ENCODE measurements around the gene WDR47. TPM values are rescaled to one million over a fixed set of nuclear protein-coding genes. Genes with fewer than 3 reads are reported as not detected.

WDR47 gene
- total RNA-seq, 1 donor from 2014 or later: 30.6 TPM

DNA sequence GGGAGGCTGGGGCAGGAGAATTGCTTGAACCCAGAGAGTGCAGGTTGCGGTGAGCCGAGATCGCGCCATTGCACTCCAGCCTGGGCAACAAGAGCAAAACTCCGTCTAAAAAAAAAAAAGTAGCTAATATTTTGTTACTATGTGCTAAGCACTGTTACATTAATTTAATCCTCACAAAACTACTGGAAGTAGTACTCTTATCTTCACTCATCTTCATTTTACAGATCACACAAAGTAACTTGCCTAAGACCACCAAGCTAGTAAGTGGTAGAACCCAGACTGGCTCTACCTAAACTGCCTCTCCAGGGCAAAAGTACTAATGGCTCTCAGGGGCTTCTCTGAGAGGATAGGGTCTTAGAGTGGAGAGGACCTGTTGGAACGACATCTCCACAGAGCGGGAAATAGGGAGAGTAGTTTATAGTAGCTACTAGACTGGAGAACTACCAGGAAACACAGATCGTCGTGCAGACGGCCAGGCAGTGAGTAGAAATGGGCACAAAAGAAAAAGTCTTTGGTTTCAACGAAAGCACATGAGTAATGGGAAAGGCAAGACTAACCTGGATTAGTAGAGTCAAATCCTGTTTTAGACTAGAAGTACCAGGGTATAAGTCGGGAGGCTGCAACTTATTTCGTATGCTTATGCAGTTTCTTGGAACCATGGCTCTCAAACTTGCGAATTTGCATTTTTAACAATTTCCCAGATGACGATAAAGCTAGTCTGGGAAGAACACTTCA is 80.0 kb downstream of the WDR47 start:
- H3K27ac Mint-ChIP-seq (ENCODE audit: unreplicated experiment): peak overlapping the region; percentile 95
- peaks cover 2% of the 10 kb centered on the region for H3K36me3 Mint-ChIP-seq (ENCODE audit: low read depth)
- TF ChIP-seq CTCF (IDR thresholded peaks at IDR 0.05): no peak
- H3K4me3 Mint-ChIP-seq (ENCODE audit: unreplicated experiment): peak overlapping the region; percentile 86
- H3K4me1 Mint-ChIP-seq (ENCODE audit: low read depth): peaks cover 26% of the 10 kb centered on the region
- no peaks in the 10 kb centered on the region for H3K27me3 Mint-ChIP-seq (ENCODE audit: low read depth)
- DNase-seq (ENCODE audit: low spot score): no peak
- H3K9me3 Mint-ChIP-seq (ENCODE audit: low read depth): no peaks in the 10 kb centered on the region

DNA sequence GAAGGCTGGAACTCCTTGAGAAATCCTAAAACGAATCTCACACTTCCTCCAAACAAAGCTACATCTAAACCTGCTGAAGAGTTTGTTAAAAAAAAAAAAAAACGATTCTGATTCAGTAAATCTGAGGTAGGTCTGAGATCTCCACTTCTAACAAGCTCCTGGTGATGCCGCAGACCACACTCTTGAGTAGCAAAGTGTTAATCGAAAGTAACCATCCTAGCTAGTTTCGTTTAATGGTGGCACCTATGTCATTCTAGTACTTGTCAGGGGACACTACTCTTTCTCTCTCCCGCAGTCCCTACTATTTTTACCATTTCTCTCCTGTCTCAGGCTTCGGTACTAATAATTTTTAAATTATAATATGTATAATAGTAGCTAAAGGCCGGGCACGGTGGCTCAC is 80.7 kb downstream of the WDR47 start:
- H3K27me3 Mint-ChIP-seq (ENCODE audit: low read depth): no peaks in the 10 kb centered on the region
- no peak for DNase-seq (ENCODE audit: low spot score)
- no peak for TF ChIP-seq CTCF (IDR thresholded peaks at IDR 0.05)
- H3K9me3 Mint-ChIP-seq (ENCODE audit: low read depth): no peaks in the 10 kb centered on the region
- no peak overlapping the region for H3K4me3 Mint-ChIP-seq (ENCODE audit: unreplicated experiment)
- peaks cover 2% of the 10 kb centered on the region for H3K36me3 Mint-ChIP-seq (ENCODE audit: low read depth)
- H3K27ac Mint-ChIP-seq (ENCODE audit: unreplicated experiment): no peak overlapping the region
- peaks cover 30% of the 10 kb centered on the region for H3K4me1 Mint-ChIP-seq (ENCODE audit: low read depth)

- Mint-ChIP-seq H3K36me3 (ENCODE audit: low read depth) (peaks cover 5% of the 10 kb centered on the region), H3K4me3 (ENCODE audit: unreplicated experiment) (no peak overlapping the region)
- no peak for TF ChIP-seq CTCF (IDR thresholded peaks at IDR 0.05)
These were observed 81.2 kb downstream of the WDR47 start for GRCh38 chr1:108960719-108961118.

DNA sequence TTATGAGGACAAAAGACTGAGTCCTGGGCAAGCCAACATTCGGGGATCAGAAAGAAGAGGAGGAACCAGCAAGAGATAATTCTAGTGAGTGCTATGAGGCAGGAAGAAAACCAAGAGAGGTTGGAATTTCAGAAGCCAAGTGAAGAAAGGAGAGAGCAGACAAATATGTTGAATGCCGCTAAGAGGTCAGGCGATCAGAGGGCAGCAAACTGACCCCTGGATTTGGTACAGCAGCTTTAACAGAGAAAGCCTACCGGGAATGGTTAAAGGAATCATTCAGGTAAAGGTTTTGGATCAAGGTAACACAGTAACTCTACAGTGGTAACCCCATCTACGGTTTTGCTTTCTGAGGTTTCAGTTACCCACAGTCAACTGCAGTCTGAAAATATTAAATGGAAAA is 84.0 kb downstream of the WDR47 start:
- Mint-ChIP-seq H3K27me3 (ENCODE audit: low read depth) (no peaks in the 10 kb centered on the region), H3K4me1 (ENCODE audit: low read depth) (peaks cover 27% of the 10 kb centered on the region), H3K27ac (ENCODE audit: unreplicated experiment) (peak overlapping the region; percentile 37), H3K36me3 (ENCODE audit: low read depth) (peaks cover 5% of the 10 kb centered on the region), H3K9me3 (ENCODE audit: low read depth) (no peaks in the 10 kb centered on the region), H3K4me3 (ENCODE audit: unreplicated experiment) (no peak overlapping the region)
- no peak for DNase-seq (ENCODE audit: low spot score)
- no peak for TF ChIP-seq CTCF (IDR thresholded peaks at IDR 0.05)

More at GRCh38 chr1:108960719-108961118, 81.2 kb downstream of the WDR47 start:
- Mint-ChIP-seq H3K4me1 (ENCODE audit: low read depth) (peaks cover 34% of the 10 kb centered on the region), H3K9me3 (ENCODE audit: low read depth) (no peaks in the 10 kb centered on the region), H3K27ac (ENCODE audit: unreplicated experiment) (no peak overlapping the region), H3K27me3 (ENCODE audit: low read depth) (no peaks in the 10 kb centered on the region)
- DNase-seq (ENCODE audit: low spot score): no peak

DNA sequence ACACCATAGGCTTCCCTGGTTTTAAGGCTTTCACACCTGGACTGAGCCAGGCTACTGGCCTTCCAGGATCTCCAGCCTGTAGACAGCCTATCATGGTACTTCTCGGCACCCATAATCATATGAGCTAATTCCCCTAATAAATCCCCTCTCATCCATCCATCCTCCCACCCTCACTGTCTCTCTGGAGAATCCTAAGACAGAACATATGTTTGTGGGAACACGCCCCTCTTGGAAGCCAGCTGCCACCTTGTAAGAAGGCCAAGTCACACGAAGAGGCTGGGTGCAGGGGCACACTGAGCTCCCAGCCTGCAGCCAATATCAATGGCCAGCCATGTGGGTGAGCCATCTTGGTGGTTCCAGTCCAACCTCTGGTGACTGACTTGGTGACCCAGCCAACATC is 86.0 kb downstream of the WDR47 start:
- H3K27me3 Mint-ChIP-seq (ENCODE audit: low read depth): no peaks in the 10 kb centered on the region

More for the DNA sequence above, 86.0 kb downstream of the WDR47 start:
- TF ChIP-seq CTCF (IDR thresholded peaks at IDR 0.05): no peak
- peaks cover 18% of the 10 kb centered on the region for H3K4me1 Mint-ChIP-seq (ENCODE audit: low read depth)
- H3K4me3 Mint-ChIP-seq (ENCODE audit: unreplicated experiment): no peak overlapping the region
- DNase-seq (ENCODE audit: low spot score): no peak
- H3K27ac Mint-ChIP-seq (ENCODE audit: unreplicated experiment): no peak overlapping the region
- H3K9me3 Mint-ChIP-seq (ENCODE audit: low read depth): no peaks in the 10 kb centered on the region
- peaks cover 3% of the 10 kb centered on the region for H3K36me3 Mint-ChIP-seq (ENCODE audit: low read depth)
